T-helper 2 cell treated with Interferon-gamma antibody and Interleukin-4, amounts not matched to agents 5 μg/mL and 100 μg/mL, for 36 hours (primary cell): ENCODE data around the gene C20orf173.
"Not testable (repeated sequence)": the region's sequence is repeated elsewhere in the genome, so short reads cannot be mapped to it uniquely, and the experiment has no call there.

ENCODE experiments used
- DNase-seq: peaks from one replicate; pipeline ENCODE4 v3.0.0; 2021; ENCODE audit warnings: low spot score
- H3K27ac Mint-ChIP-seq: one replicate; pipeline ENCODE4 v1.8.0; 2021; ENCODE audit warnings: mild to moderate bottlenecking, mixed read lengths
- H3K27me3 Mint-ChIP-seq: one replicate; pipeline ENCODE4 v1.8.0; 2021; ENCODE audit warnings: low read depth, mixed read lengths
- H3K36me3 Mint-ChIP-seq: one replicate; pipeline ENCODE4 v1.8.0; 2021; ENCODE audit warnings: low read depth, mixed read lengths
- H3K4me1 Mint-ChIP-seq: one replicate; pipeline ENCODE4 v1.8.0; 2021; ENCODE audit warnings: low read depth, mixed read lengths
- H3K4me3 Mint-ChIP-seq: one replicate; pipeline ENCODE4 v1.8.0; 2022; ENCODE audit warnings: mild to moderate bottlenecking, moderate library complexity, mixed read lengths
- H3K9me3 Mint-ChIP-seq: one replicate; pipeline ENCODE4 v1.8.0; 2021; ENCODE audit warnings: mixed read lengths

Gene C20orf173

GRCh38 chr20:35559042-35559693 lies 29.7 kb upstream of the C20orf173 start:
- no peak overlapping the region for H3K27ac Mint-ChIP-seq
- H3K9me3 Mint-ChIP-seq, result no peaks in the 10 kb centered on the region

GRCh38 chr20:35558451-35558850 lies 29.0 kb upstream of the C20orf173 start:
- Mint-ChIP-seq H3K27ac (no peak overlapping the region), H3K27me3 (no peaks in the 10 kb centered on the region), H3K4me3 (no peak overlapping the region), H3K9me3 (no peaks in the 10 kb centered on the region), H3K4me1 (no peaks in the 10 kb centered on the region), H3K36me3 (peaks cover 7% of the 10 kb centered on the region)
- no peak for DNase-seq

More at GRCh38 chr20:35559042-35559693, 29.7 kb upstream of the C20orf173 start:
- H3K4me1 Mint-ChIP-seq, result no peaks in the 10 kb centered on the region
- H3K27me3 Mint-ChIP-seq, result no peaks in the 10 kb centered on the region
- H3K36me3 Mint-ChIP-seq, result peaks cover 7% of the 10 kb centered on the region
- no peak for DNase-seq
- H3K4me3 Mint-ChIP-seq, result no peak overlapping the region

- no peak for DNase-seq
- H3K27ac Mint-ChIP-seq, result no peak overlapping the region
- H3K27me3 Mint-ChIP-seq, result no peaks in the 10 kb centered on the region
- H3K4me3 Mint-ChIP-seq, result no peak overlapping the region
- no peaks in the 10 kb centered on the region for H3K9me3 Mint-ChIP-seq
- H3K4me1 Mint-ChIP-seq, result no peaks in the 10 kb centered on the region
- peaks cover 7% of the 10 kb centered on the region for H3K36me3 Mint-ChIP-seq
Measured at GRCh38 chr20:35556871-35557270, 27.4 kb upstream of the C20orf173 start.

GRCh38 chr20:35555951-35556645 lies 26.6 kb upstream of the C20orf173 start:
- no peak overlapping the region for H3K4me3 Mint-ChIP-seq
- DNase-seq, result no peak
- H3K27ac Mint-ChIP-seq, result no peak overlapping the region

GRCh38 chr20:35555461-35555860 lies 26.0 kb upstream of the C20orf173 start:
- not testable (repeated sequence) for H3K9me3 Mint-ChIP-seq

More at GRCh38 chr20:35555951-35556645, 26.6 kb upstream of the C20orf173 start:
- Mint-ChIP-seq H3K4me1 (no peaks in the 10 kb centered on the region), H3K9me3 (no peaks in the 10 kb centered on the region), H3K36me3 (peaks cover 7% of the 10 kb centered on the region), H3K27me3 (no peaks in the 10 kb centered on the region)

GRCh38 chr20:35552914-35553313 lies 23.5 kb upstream of the C20orf173 start:
- H3K27ac Mint-ChIP-seq, result no peak overlapping the region
- H3K4me1 Mint-ChIP-seq, result no peaks in the 10 kb centered on the region
- H3K27me3 Mint-ChIP-seq, result no peaks in the 10 kb centered on the region
- no peak overlapping the region for H3K4me3 Mint-ChIP-seq
- peaks cover 15% of the 10 kb centered on the region for H3K36me3 Mint-ChIP-seq
- no peaks in the 10 kb centered on the region for H3K9me3 Mint-ChIP-seq
- no peak for DNase-seq

More at GRCh38 chr20:35555461-35555860, 26.0 kb upstream of the C20orf173 start:
- DNase-seq, H3K36me3 Mint-ChIP-seq, H3K27me3 Mint-ChIP-seq, H3K4me3 Mint-ChIP-seq, H3K27ac Mint-ChIP-seq, H3K4me1 Mint-ChIP-seq: not testable (repeated sequence)

GRCh38 chr20:35551503-35551902 lies 22.1 kb upstream of the C20orf173 start:
- H3K4me1 Mint-ChIP-seq, result no peaks in the 10 kb centered on the region
- H3K9me3 Mint-ChIP-seq, result no peaks in the 10 kb centered on the region
- no peak overlapping the region for H3K27ac Mint-ChIP-seq
- no peak for DNase-seq
- no peak overlapping the region for H3K4me3 Mint-ChIP-seq
- no peaks in the 10 kb centered on the region for H3K27me3 Mint-ChIP-seq
- peaks cover 13% of the 10 kb centered on the region for H3K36me3 Mint-ChIP-seq

GRCh38 chr20:35547329-35547728 lies 17.9 kb upstream of the C20orf173 start:
- Mint-ChIP-seq H3K36me3 (peaks cover 11% of the 10 kb centered on the region), H3K27ac (no peak overlapping the region), H3K4me3 (no peak overlapping the region), H3K4me1 (peaks cover 8% of the 10 kb centered on the region), H3K9me3 (no peaks in the 10 kb centered on the region), H3K27me3 (no peaks in the 10 kb centered on the region)
- DNase-seq, result no peak

GRCh38 chr20:35546127-35546526 lies 16.7 kb upstream of the C20orf173 start:
- Mint-ChIP-seq H3K4me1 (peaks cover 11% of the 10 kb centered on the region), H3K9me3 (no peaks in the 10 kb centered on the region), H3K36me3 (peaks cover 11% of the 10 kb centered on the region), H3K27me3 (no peaks in the 10 kb centered on the region), H3K27ac (no peak overlapping the region), H3K4me3 (no peak overlapping the region)
- no peak for DNase-seq

- H3K27ac Mint-ChIP-seq, H3K36me3 Mint-ChIP-seq, DNase-seq, H3K4me3 Mint-ChIP-seq, H3K9me3 Mint-ChIP-seq, H3K27me3 Mint-ChIP-seq: not testable (repeated sequence)
- H3K4me1 Mint-ChIP-seq, result peaks cover 12% of the 10 kb centered on the region
Measured at GRCh38 chr20:35544941-35545340, 15.5 kb upstream of the C20orf173 start.

GRCh38 chr20:35544436-35544835 lies 15.0 kb upstream of the C20orf173 start:
- H3K27ac Mint-ChIP-seq, result no peak overlapping the region
- H3K27me3 Mint-ChIP-seq, result no peaks in the 10 kb centered on the region
- no peaks in the 10 kb centered on the region for H3K9me3 Mint-ChIP-seq
- peaks cover 12% of the 10 kb centered on the region for H3K4me1 Mint-ChIP-seq
- peaks cover 7% of the 10 kb centered on the region for H3K36me3 Mint-ChIP-seq
- DNase-seq, result no peak
- no peak overlapping the region for H3K4me3 Mint-ChIP-seq

- Mint-ChIP-seq H3K9me3 (no peaks in the 10 kb centered on the region), H3K27me3 (no peaks in the 10 kb centered on the region), H3K36me3 (peaks cover 3% of the 10 kb centered on the region), H3K27ac (no peak overlapping the region), H3K4me3 (peak overlapping the region; percentile 89), H3K4me1 (peaks cover 12% of the 10 kb centered on the region)
- no peak for DNase-seq
Measured at GRCh38 chr20:35542990-35543389, 13.5 kb upstream of the C20orf173 start.

GRCh38 chr20:35541783-35542662 lies 12.6 kb upstream of the C20orf173 start, which contains the start of gene ERGIC3:
ERGIC3 (plus strand) TSS chr20:35542078; CDS start chr20:35542098, 20 bp downstream.
- H3K4me3 Mint-ChIP-seq, result peak within 1 kb of the TSS; percentile 89
- H3K9me3 Mint-ChIP-seq, result no peaks in the 10 kb centered on the region
- peak within 1 kb of the TSS; percentile 92 for H3K27ac Mint-ChIP-seq
- peaks cover 3% of the 10 kb centered on the region for H3K36me3 Mint-ChIP-seq
- peaks cover 12% of the 10 kb centered on the region for H3K4me1 Mint-ChIP-seq
- peak; percentile 97 for DNase-seq
- H3K27me3 Mint-ChIP-seq, result no peaks in the 10 kb centered on the region
